ENCODE results near the gene TRAK1.

The TRAK1 gene

GRCh38 chr3:42055291-42055690 lies 35.9 kb upstream of the TRAK1 start:
- no peaks in the 10 kb centered on the region for H3K27me3 ChIP-seq
- no peaks in the 10 kb centered on the region for H3K36me3 ChIP-seq
- no peak overlapping the region for H3K4me3 ChIP-seq (ENCODE audit: low read depth in 1 of 2, low read length in 1 of 2)
- H3K4me1 ChIP-seq (ENCODE audit: control insufficient read depth in 1 of 2, insufficient read depth in 1 of 2, low read depth in 1 of 2, low read length in 1 of 2), result no peaks in the 10 kb centered on the region
- TF ChIP-seq CTCF (IDR thresholded peaks at IDR 0.05), result no peak
- no peak overlapping the region for H3K27ac ChIP-seq
- H3K9me3 ChIP-seq, result no peaks in the 10 kb centered on the region

- Histone ChIP-seq H3K4me1 (ENCODE audit: control insufficient read depth in 1 of 2, insufficient read depth in 1 of 2, low read depth in 1 of 2, low read length in 1 of 2) (no peaks in the 10 kb centered on the region), H3K36me3 (no peaks in the 10 kb centered on the region), H3K9me3 (no peaks in the 10 kb centered on the region), H3K4me3 (ENCODE audit: low read depth in 1 of 2, low read length in 1 of 2) (no peak overlapping the region), H3K27ac (no peak overlapping the region), H3K27me3 (no peaks in the 10 kb centered on the region)
- no peak for TF ChIP-seq CTCF (IDR thresholded peaks at IDR 0.05)
Observed at GRCh38 chr3:42056840-42057239, 34.3 kb upstream of the TRAK1 start.

GRCh38 chr3:42057561-42058211 lies 33.5 kb upstream of the TRAK1 start:
- Histone ChIP-seq H3K36me3 (no peaks in the 10 kb centered on the region), H3K27me3 (no peaks in the 10 kb centered on the region), H3K27ac (no peak overlapping the region), H3K4me1 (ENCODE audit: control insufficient read depth in 1 of 2, insufficient read depth in 1 of 2, low read depth in 1 of 2, low read length in 1 of 2) (no peaks in the 10 kb centered on the region), H3K4me3 (ENCODE audit: low read depth in 1 of 2, low read length in 1 of 2) (no peak overlapping the region), H3K9me3 (no peaks in the 10 kb centered on the region)
- TF ChIP-seq CTCF (IDR thresholded peaks at IDR 0.05), result no peak

GRCh38 chr3:42061025-42061712 lies 30.0 kb upstream of the TRAK1 start:
- Histone ChIP-seq H3K27ac (no peak overlapping the region), H3K27me3 (no peaks in the 10 kb centered on the region), H3K9me3 (no peaks in the 10 kb centered on the region), H3K4me1 (ENCODE audit: control insufficient read depth in 1 of 2, insufficient read depth in 1 of 2, low read depth in 1 of 2, low read length in 1 of 2) (no peaks in the 10 kb centered on the region), H3K36me3 (no peaks in the 10 kb centered on the region), H3K4me3 (ENCODE audit: low read depth in 1 of 2, low read length in 1 of 2) (no peak overlapping the region)
- no peak for TF ChIP-seq CTCF (IDR thresholded peaks at IDR 0.05)

GRCh38 chr3:42061713-42062380 lies 29.3 kb upstream of the TRAK1 start:
- no peaks in the 10 kb centered on the region for H3K36me3 ChIP-seq
- no peak for TF ChIP-seq CTCF (IDR thresholded peaks at IDR 0.05)
- H3K27me3 ChIP-seq, result no peaks in the 10 kb centered on the region
- H3K4me3 ChIP-seq (ENCODE audit: low read depth in 1 of 2, low read length in 1 of 2), result no peak overlapping the region
- no peak overlapping the region for H3K27ac ChIP-seq
- H3K4me1 ChIP-seq (ENCODE audit: control insufficient read depth in 1 of 2, insufficient read depth in 1 of 2, low read depth in 1 of 2, low read length in 1 of 2), result no peaks in the 10 kb centered on the region
- no peaks in the 10 kb centered on the region for H3K9me3 ChIP-seq
